GM19238 (cell line): ENCODE data around the gene MEA1.
"Not testable (repeated sequence)": the region's sequence is repeated elsewhere in the genome, so short reads cannot be mapped to it uniquely, and the experiment has no call there.

Source experiments
- DNase-seq: peaks from one replicate; pipeline ENCODE4 v3.0.0; 2011; ENCODE audit warnings: low spot score; ENCODE audit not compliant: insufficient read length

MEA1 gene

DNA sequence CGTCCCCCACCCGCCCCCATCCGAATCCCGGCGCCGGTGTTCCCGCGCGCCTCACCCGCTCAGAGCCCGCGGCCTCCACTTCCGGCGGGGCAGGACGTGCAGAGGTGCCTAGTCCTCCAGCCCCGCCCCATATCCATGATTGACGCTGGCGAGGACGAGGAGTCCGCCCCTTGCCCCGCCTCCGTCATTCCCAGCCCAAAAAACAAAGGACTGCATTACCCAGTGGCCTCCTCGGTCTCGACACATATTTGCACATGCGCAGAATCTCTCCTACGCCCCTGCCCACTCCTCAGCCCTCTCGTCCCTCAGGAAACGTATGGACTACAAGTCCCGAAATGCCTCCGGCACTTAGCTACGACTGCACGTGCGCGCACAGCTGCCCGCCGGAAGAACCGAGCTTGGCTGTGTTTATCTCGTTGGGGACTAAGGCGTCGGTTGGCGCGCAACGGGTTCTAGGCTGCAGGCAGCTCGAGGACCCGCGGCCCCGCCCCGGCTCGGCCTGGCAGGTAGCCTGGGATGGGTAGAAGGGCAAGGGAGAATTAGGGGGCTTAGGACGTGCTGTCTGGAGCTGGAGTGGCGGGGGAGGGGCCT is at the start of gene MEA1, which contains the start of gene KLHDC3:
TSS of gene MEA1 (minus strand) at position 104 of the 591 bp plus-strand sequence. CDS start 133 bp downstream, outside the sequence.
TSS of gene KLHDC3 (plus strand) at position 407 of the 591 bp plus-strand sequence. CDS start 2,944 bp downstream, outside the sequence.
- DNase-seq = peak; percentile 95

DNA sequence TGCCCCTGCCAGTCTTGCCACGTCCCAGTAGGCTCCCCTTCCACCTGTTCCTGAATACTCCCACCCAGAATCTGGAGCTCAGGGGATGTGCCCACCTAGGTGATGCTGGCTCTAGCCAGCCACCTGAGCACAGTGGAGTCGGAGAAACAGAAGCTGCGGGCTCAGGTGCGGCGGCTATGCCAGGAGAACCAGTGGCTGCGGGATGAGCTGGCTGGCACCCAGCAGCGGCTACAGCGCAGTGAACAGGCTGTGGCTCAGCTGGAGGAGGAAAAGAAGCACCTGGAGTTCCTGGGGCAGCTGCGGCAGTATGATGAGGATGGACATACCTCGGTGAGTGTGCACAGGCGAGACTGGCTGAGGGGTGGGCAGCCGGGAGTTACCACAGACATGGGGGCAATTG is 49.1 kb upstream of the MEA1 start:
- DNase-seq = no peak

DNA sequence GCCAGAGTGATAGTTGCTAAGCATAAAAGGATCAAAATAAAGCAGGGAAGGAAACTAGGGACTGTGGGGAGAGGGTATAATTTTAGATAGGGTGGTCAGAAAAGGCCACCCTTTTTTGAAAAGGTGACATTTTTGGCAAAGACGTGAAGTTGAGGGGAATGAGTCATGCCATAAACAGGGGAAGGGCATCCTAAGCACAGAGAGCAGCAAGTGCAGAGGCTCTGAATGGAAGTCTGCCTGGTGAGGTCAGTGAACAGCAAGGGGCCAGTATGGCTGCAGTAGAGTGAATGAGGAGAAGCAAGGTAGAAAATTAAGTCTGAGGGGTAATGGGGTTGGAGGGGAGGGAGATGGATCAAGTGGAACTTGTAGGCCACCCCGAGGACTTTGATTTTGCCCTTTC is 48.1 kb upstream of the MEA1 start:
- DNase-seq = no peak

DNA sequence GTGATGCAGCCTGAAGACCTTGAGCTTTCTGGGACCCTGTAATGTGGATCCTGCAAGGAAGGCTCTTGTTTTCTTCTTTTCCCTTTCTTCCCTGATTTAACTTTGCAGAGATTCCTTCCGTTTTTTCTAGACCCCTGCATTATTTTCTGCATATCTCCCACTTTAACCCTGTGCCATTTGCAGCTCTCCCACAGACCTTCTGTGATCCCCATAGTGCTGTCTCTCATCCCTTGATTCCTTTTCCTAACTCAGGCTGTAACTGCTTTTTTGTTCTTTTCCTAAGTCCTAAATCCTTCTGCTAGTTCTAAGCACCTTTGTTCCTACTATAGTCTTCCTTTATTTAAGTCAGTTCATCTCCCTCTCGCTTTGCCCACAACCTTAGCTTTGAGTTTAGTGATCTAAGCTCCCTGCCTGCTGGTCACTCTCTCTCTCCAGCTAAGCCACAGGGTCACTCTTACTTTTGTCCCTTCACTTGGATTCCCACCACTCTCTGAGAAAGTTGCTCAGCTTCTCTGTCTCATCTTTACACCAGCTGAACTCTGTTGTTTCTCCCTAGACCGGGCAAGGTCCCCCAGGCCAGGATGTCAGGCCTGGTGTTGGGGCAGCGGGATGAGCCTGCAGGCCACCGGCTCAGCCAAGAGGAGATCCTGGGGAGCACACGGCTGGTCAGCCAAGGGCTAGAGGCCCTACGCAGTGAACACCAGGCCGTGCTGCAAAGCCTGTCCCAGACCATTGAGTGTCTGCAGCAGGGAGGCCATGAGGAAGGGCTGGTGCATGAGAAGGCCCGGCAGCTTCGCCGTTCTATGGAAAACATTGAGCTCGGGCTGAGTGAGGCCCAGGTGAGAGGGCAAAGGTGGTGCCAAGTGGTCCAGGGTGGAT is 47.2 kb upstream of the MEA1 start:
- DNase-seq = no peak

- no peak for DNase-seq
Observed at GRCh38 chr6:43060034-43060754, 46.4 kb upstream of the MEA1 start.

- DNase-seq = peak; percentile 99
Observed at GRCh38 chr6:43059168-43060033, 45.7 kb upstream of the MEA1 start, which contains the start of the genes KLC4 and MRPL2. Gene KLC4, plus strand, starts transcription at chr6:43059631. Its CDS starts 1,705 bp downstream, at chr6:43061336. Gene MRPL2, minus strand, starts transcription at chr6:43059434. Its CDS starts 53 bp downstream, at chr6:43059381.

DNA sequence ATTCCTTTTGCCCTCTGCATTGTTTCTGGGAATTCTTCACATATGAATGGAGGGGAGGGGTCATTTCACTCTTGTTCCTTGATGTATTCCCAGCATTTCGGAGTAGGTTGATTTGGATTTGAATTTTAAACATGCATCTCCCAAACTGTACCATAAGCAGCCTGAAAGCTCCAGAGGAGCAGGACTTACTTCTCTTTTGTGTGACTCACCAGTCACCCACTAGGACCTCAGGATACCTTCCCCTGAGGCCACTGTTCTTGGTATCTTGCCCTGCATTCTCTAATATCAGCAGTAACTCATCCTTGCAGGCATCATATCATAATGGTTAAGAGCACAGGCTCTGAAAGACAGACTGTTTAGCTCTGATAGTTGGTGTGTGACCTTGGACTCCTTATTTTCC is 44.8 kb upstream of the MEA1 start:
- no peak for DNase-seq

GRCh38 chr6:43055966-43056365 is 42.2 kb upstream of the MEA1 start:
- DNase-seq = no peak

GRCh38 chr6:43054206-43054943 is 40.6 kb upstream of the MEA1 start:
- DNase-seq = no peak

- DNase-seq = peak; percentile 97
Observed at GRCh38 chr6:43053545-43054205, 39.9 kb upstream of the MEA1 start, which contains the start of gene CUL7. Gene CUL7, minus strand, starts transcription at chr6:43053851. Its CDS starts 1,063 bp downstream, at chr6:43052788.

GRCh38 chr6:43052842-43053544 is 39.2 kb upstream of the MEA1 start:
- DNase-seq = peak; percentile 26

GRCh38 chr6:43052225-43052841 is 38.6 kb upstream of the MEA1 start:
- no peak for DNase-seq

- DNase-seq = no peak
Observed at GRCh38 chr6:43050981-43051380, 37.2 kb upstream of the MEA1 start.

DNA sequence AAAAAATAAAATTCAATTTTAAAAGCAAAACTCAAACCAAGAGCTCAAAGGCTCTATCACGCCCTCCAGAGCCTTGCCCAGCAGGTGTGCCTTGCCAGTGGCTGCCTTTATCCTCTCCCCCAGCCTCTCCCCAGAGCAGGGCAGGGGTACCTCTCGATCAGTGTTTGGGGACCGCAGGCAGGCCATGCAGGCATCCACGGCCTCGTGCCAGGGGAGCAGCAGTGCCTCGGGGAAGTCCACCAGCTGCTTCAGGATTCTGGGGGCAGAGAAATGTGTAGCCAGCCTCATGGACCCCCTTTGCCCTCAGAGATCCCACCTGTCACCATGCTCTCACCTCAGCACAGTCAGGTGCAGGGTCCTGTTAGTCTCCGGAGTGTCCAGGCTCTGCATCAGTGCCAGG is 34.3 kb upstream of the MEA1 start:
- no peak for DNase-seq

DNA sequence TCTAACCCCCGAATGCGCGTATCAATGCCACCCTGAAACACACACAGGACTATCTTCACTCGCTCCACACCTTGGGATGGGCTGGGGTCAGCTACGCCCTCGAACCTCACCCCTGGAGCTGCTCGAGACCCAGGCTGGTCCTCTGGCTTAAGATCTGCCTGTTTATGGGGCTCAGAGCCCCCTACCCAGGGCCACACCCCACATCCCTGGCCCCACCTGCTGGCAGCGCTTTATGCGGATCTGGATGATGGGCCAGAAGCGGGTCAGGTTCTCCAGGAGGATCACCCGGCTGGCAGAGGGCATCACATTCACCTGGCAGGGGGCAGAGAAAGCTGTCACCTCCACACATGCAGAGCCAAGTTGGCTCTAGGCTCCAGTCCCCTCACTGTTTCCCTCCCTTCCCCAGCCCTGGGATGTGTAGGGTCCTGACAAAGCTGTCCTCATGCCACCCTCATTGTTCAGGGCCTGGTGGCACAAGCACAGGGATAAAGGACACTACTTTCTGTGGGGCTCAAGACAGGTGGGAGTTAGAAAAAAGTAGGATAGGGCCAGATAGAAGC is 31.7 kb upstream of the MEA1 start:
- no peak for DNase-seq

- no peak for DNase-seq
Observed at GRCh38 chr6:43043310-43043709, 29.6 kb upstream of the MEA1 start.

DNA sequence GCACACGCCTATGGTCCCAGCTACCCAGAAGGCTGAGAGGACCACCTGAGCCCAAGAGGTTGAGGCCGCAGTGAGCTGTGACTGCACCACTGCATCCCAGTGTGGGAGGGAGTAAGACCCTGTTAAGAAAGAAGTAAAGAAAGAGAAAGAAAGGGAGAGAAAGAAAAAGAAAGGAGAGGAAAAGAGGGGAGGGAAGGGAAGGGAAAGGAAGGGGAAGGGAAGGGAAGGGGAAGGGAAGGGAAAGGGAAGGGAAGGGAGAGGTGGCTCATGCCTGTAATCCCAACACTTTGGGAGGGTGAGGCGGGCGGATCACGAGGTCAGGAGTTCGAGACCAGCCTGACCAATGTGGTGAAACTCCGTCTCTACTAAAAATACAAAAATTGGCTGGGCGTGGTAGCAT is 27.7 kb upstream of the MEA1 start:
- DNase-seq = not testable (repeated sequence)
